WTC11 (cell line): ENCODE results near the gene FAM72C. TPM values are rescaled to one million over a fixed set of nuclear protein-coding genes. Genes with fewer than 3 reads are reported as not detected.
"Not testable (repeated sequence)": the region's sequence is repeated elsewhere in the genome, so short reads cannot be mapped to it uniquely, and the experiment has no call there.

ENCODE experiments used
- ATAC-seq: fragments of 200-7000 bp; cut with Tn5 transposase; 2 replicates; pipeline ENCODE4 v1.10.0; 2021; ENCODE audit warnings: mild to moderate bottlenecking, moderate library complexity
- Bru-seq: library from RNA; stranded (reverse); fragments of 400-500 nt; gene quantifications from one replicate; lab custom pipeline; 2021; lab: Mats Ljungman, UMichigan
- CTCF ChIA-PET: fragments of 300-600 bp; sonication (Branson Sonifier 250); formaldehyde crosslinking; loops from one replicate; lab custom pipeline; 2021; ENCODE audit warnings: antibody characterized with exemption; lab: Charles Lee
- POLR2A ChIA-PET: fragments of 350-600 bp; sonication (Branson Sonifier 250); formaldehyde crosslinking; loops from one replicate; lab custom pipeline; 2021; ENCODE audit warnings: antibody characterized with exemption; lab: Charles Lee
- DNase-seq: peaks from one replicate; pipeline ENCODE4 v3.0.0; 2021; ENCODE audit warnings: low spot score
- H3K27ac Mint-ChIP-seq: 2 replicates; pipeline ENCODE4 v1.8.0; 2021; ENCODE audit warnings: mixed read lengths
- H3K27me3 Mint-ChIP-seq: 2 replicates; pipeline ENCODE4 v1.8.0; 2021; ENCODE audit warnings: low read depth, mild to moderate bottlenecking, moderate library complexity, mixed read lengths
- H3K36me3 Mint-ChIP-seq: 2 replicates; pipeline ENCODE4 v1.8.0; 2021; ENCODE audit warnings: mixed read lengths
- H3K4me1 Mint-ChIP-seq: 2 replicates; pipeline ENCODE4 v1.8.0; 2022; ENCODE audit warnings: mixed read lengths
- H3K4me3 Mint-ChIP-seq: 2 replicates; pipeline ENCODE4 v1.8.0; 2021; ENCODE audit warnings: mild to moderate bottlenecking, moderate library complexity, mixed read lengths
- H3K9me3 Mint-ChIP-seq: 2 replicates; pipeline ENCODE4 v1.8.0; 2021; ENCODE audit warnings: mixed read lengths
- long read RNA-seq, 3 experiments: library from RNA in 1 of 3; library from capped mRNA in 1 of 3; library from polyadenylated mRNA in 1 of 3; unstranded in 2 of 3; stranded (forward) in 1 of 3; transcript quantifications; one replicate each; pipeline ENCODE4 v2.0.0, GENCODE V29; 2021
- total RNA-seq: library from RNA; stranded (reverse); gene quantifications from 3 replicates; pipeline ENCODE4 v1.2.3, GENCODE V29; 2021

Gene FAM72C
- total RNA-seq (14.7 to 17.5 TPM (median 15.7 TPM) in 3 replicates), Bru-seq, nascent RNA (percentile 51 among the genes with signal in this experiment)
- long read RNA-seq, experiment 1, transcript FAM72C-202 (4 exons, 2,297 nt) = major isoform, 57 of 64 reads
- long read RNA-seq, experiment 1, partial matches to known transcripts = 1 of 64 reads
- long read RNA-seq, experiment 1, other reads (novel, unspliced or antisense) = 3 of 64 reads
- long read RNA-seq, experiment 2, transcript FAM72C-202 (4 exons, 2,297 nt) = major isoform, 17 of 23 reads
- long read RNA-seq, experiment 2, partial matches to known transcripts = 1 of 23 reads
- long read RNA-seq, experiment 2, other reads (novel, unspliced or antisense) = 3 of 23 reads
- long read RNA-seq, experiment 3, transcript FAM72C-202 (4 exons, 2,297 nt) = major isoform, 23 of 26 reads
- long read RNA-seq, experiment 3, partial matches to known transcripts = 3 of 26 reads
- long read RNA-seq, experiment 3, other reads (novel, unspliced or antisense) = 0 of 26 reads

- H3K27me3 Mint-ChIP-seq, H3K4me3 Mint-ChIP-seq, DNase-seq, H3K36me3 Mint-ChIP-seq, H3K9me3 Mint-ChIP-seq, H3K27ac Mint-ChIP-seq, H3K4me1 Mint-ChIP-seq, CTCF ChIA-PET, POLR2A ChIA-PET: not testable (repeated sequence)
- ATAC-seq = peak; percentile 81
These were observed at the start of gene FAM72C for GRCh38 chr1:143971924-143972700. TSS of gene FAM72C (minus strand) at chr1:143971986. CDS start at chr1:143971141, 845 bp downstream.

GRCh38 chr1:144020001-144020738, 48.4 kb upstream of the FAM72C start:
- POLR2A ChIA-PET, H3K4me3 Mint-ChIP-seq, H3K36me3 Mint-ChIP-seq, H3K9me3 Mint-ChIP-seq, H3K4me1 Mint-ChIP-seq, H3K27ac Mint-ChIP-seq, H3K27me3 Mint-ChIP-seq, DNase-seq, CTCF ChIA-PET, ATAC-seq: not testable (repeated sequence)

- ATAC-seq, H3K4me3 Mint-ChIP-seq, H3K9me3 Mint-ChIP-seq, H3K4me1 Mint-ChIP-seq, H3K36me3 Mint-ChIP-seq, H3K27me3 Mint-ChIP-seq, CTCF ChIA-PET, H3K27ac Mint-ChIP-seq, POLR2A ChIA-PET, DNase-seq: not testable (repeated sequence)
These were observed 47.3 kb upstream of the FAM72C start for GRCh38 chr1:144019101-144019500.

GRCh38 chr1:144015180-144015966, 43.6 kb upstream of the FAM72C start:
- not testable (repeated sequence) for DNase-seq, H3K27me3 Mint-ChIP-seq

GRCh38 chr1:144014528-144014927, 42.7 kb upstream of the FAM72C start:
- H3K27ac Mint-ChIP-seq, H3K9me3 Mint-ChIP-seq, ATAC-seq, H3K4me1 Mint-ChIP-seq, H3K4me3 Mint-ChIP-seq, CTCF ChIA-PET, DNase-seq, H3K27me3 Mint-ChIP-seq, POLR2A ChIA-PET, H3K36me3 Mint-ChIP-seq: not testable (repeated sequence)

More at GRCh38 chr1:144015180-144015966, 43.6 kb upstream of the FAM72C start:
- H3K4me3 Mint-ChIP-seq, H3K9me3 Mint-ChIP-seq, POLR2A ChIA-PET, CTCF ChIA-PET, H3K36me3 Mint-ChIP-seq, ATAC-seq, H3K4me1 Mint-ChIP-seq, H3K27ac Mint-ChIP-seq: not testable (repeated sequence)

- H3K4me1 Mint-ChIP-seq, H3K4me3 Mint-ChIP-seq, DNase-seq, H3K36me3 Mint-ChIP-seq, ATAC-seq, H3K9me3 Mint-ChIP-seq, H3K27ac Mint-ChIP-seq, CTCF ChIA-PET, POLR2A ChIA-PET, H3K27me3 Mint-ChIP-seq: not testable (repeated sequence)
These were observed 42.3 kb upstream of the FAM72C start for GRCh38 chr1:144014121-144014520.

GRCh38 chr1:144012168-144012733, 40.5 kb upstream of the FAM72C start:
- H3K9me3 Mint-ChIP-seq, H3K36me3 Mint-ChIP-seq, DNase-seq, ATAC-seq, H3K27ac Mint-ChIP-seq, POLR2A ChIA-PET, H3K4me3 Mint-ChIP-seq, H3K4me1 Mint-ChIP-seq, H3K27me3 Mint-ChIP-seq, CTCF ChIA-PET: not testable (repeated sequence)

GRCh38 chr1:144009410-144009809, 37.6 kb upstream of the FAM72C start:
- DNase-seq, H3K4me3 Mint-ChIP-seq, H3K27ac Mint-ChIP-seq, H3K9me3 Mint-ChIP-seq, H3K4me1 Mint-ChIP-seq, CTCF ChIA-PET, H3K27me3 Mint-ChIP-seq, POLR2A ChIA-PET, ATAC-seq, H3K36me3 Mint-ChIP-seq: not testable (repeated sequence)

GRCh38 chr1:144004259-144004658, 32.5 kb upstream of the FAM72C start:
- H3K9me3 Mint-ChIP-seq, DNase-seq, H3K4me3 Mint-ChIP-seq, POLR2A ChIA-PET, H3K27ac Mint-ChIP-seq, H3K4me1 Mint-ChIP-seq, H3K36me3 Mint-ChIP-seq, H3K27me3 Mint-ChIP-seq, CTCF ChIA-PET: not testable (repeated sequence)
- peak; percentile 79 for ATAC-seq

- H3K4me3 Mint-ChIP-seq, H3K36me3 Mint-ChIP-seq, H3K4me1 Mint-ChIP-seq, DNase-seq, H3K9me3 Mint-ChIP-seq, H3K27me3 Mint-ChIP-seq, CTCF ChIA-PET, POLR2A ChIA-PET, H3K27ac Mint-ChIP-seq: not testable (repeated sequence)
- peak; percentile 11; the same call in 1 of the 2 replicates for ATAC-seq
These were observed 31.7 kb upstream of the FAM72C start for GRCh38 chr1:144003306-144004029.
